Mesenchymal stem cell (in vitro differentiated cells and primary cell): Measurements from ENCODE around the gene XIST.

ENCODE experiments used
- DNase-seq: peaks from one replicate; pipeline ENCODE4 v3.0.0-alpha.2; 2013
- H2AFZ ChIP-seq: one replicate; pipeline ENCODE4 v1.6.1; 2013; ENCODE audit warnings: low read depth, mild to moderate bottlenecking, control low read depth, inconsistent platforms, low read length, moderate library complexity
- H2AK5ac ChIP-seq: 2 replicates; pipeline ENCODE4 v1.6.1; 2013; ENCODE audit warnings: low read length, moderate library complexity, mild to moderate bottlenecking, inconsistent platforms; ENCODE audit not compliant: severe bottlenecking
- H2BK120ac ChIP-seq: one replicate; pipeline ENCODE4 v1.6.1; 2013; ENCODE audit warnings: low read depth, mild to moderate bottlenecking, inconsistent platforms, low read length, moderate library complexity
- H2BK12ac ChIP-seq, 2 experiments: one replicate each; pipeline ENCODE4 v1.6.1; 2013; ENCODE audit warnings: inconsistent platforms in 2 of 2, low read length in 2 of 2, mild to moderate bottlenecking in 2 of 2, moderate library complexity in 2 of 2, control low read depth in 1 of 2
- H2BK15ac ChIP-seq: one replicate; pipeline ENCODE4 v1.6.1; 2013; ENCODE audit warnings: mild to moderate bottlenecking, low read depth, inconsistent platforms; ENCODE audit not compliant: poor library complexity, severe bottlenecking
- H2BK5ac ChIP-seq: 2 replicates; pipeline ENCODE4 v1.6.1; 2013; ENCODE audit warnings: low read depth, mild to moderate bottlenecking, low read length, control low read depth, inconsistent platforms; ENCODE audit not compliant: poor library complexity, severe bottlenecking
- H3K14ac ChIP-seq, 2 experiments: one replicate each; pipeline ENCODE4 v1.6.1; 2013; ENCODE audit warnings: inconsistent platforms in 2 of 2, low read length in 2 of 2, control low read depth in 1 of 2, mild to moderate bottlenecking in 1 of 2, moderate library complexity in 1 of 2
- H3K18ac ChIP-seq, 2 experiments: one replicate each; pipeline ENCODE4 v1.6.1; 2013; ENCODE audit warnings: inconsistent platforms in 2 of 2, low read length in 2 of 2, control low read depth in 1 of 2, low read depth in 1 of 2, mild to moderate bottlenecking in 1 of 2
- H3K23ac ChIP-seq, 2 experiments: one replicate each; pipeline ENCODE4 v1.6.1; 2013; ENCODE audit warnings: inconsistent platforms in 2 of 2, low read length in 2 of 2, mild to moderate bottlenecking in 2 of 2, moderate library complexity in 2 of 2, control low read depth in 1 of 2
- H3K27ac ChIP-seq: 2 replicates; pipeline ENCODE4 v1.5.1; 2013; ENCODE audit warnings: mild to moderate bottlenecking, moderate library complexity, low read length, control low read depth, inconsistent platforms; ENCODE audit not compliant: poor library complexity, severe bottlenecking
- H3K27me3 ChIP-seq, 2 experiments: 2 replicates each; pipeline versions ENCODE4 v1.6.1 to v1.7.0; 2013; ENCODE audit warnings: low read length in 2 of 2, mild to moderate bottlenecking in 2 of 2, moderate library complexity in 2 of 2, control low read depth in 1 of 2, inconsistent platforms in 1 of 2; ENCODE audit not compliant: control insufficient read depth in 1 of 2, insufficient read depth in 1 of 2
- H3K36me3 ChIP-seq, 2 experiments: 2 replicates each; pipeline versions ENCODE4 v1.6.1 to v1.7.0; 2013; ENCODE audit warnings: low read length in 2 of 2, control low read depth in 1 of 2, inconsistent platforms in 1 of 2, low read depth in 1 of 2, mild to moderate bottlenecking in 1 of 2; ENCODE audit not compliant: insufficient read depth in 2 of 2, control insufficient read depth in 1 of 2
- H3K4ac ChIP-seq, 2 experiments: one replicate each; pipeline ENCODE4 v1.6.1; 2013; ENCODE audit warnings: inconsistent platforms in 2 of 2, low read length in 2 of 2, mild to moderate bottlenecking in 2 of 2, moderate library complexity in 2 of 2, control low read depth in 1 of 2, low read depth in 1 of 2
- H3K4me1 ChIP-seq: 2 replicates; pipeline ENCODE4 v1.6.1; 2013; ENCODE audit warnings: low read depth, low read length, control low read depth; ENCODE audit not compliant: control insufficient read depth, insufficient read depth
- H3K4me2 ChIP-seq: 2 replicates; pipeline ENCODE4 v1.6.1; 2013; ENCODE audit warnings: low read length, mild to moderate bottlenecking, inconsistent platforms; ENCODE audit not compliant: poor library complexity, severe bottlenecking
- H3K4me3 ChIP-seq, 2 experiments: 2 replicates each; pipeline versions ENCODE4 v1.5.1 to v1.7.0; 2013; ENCODE audit warnings: low read length in 2 of 2, mild to moderate bottlenecking in 2 of 2, control low read depth in 1 of 2, low read depth in 1 of 2; ENCODE audit not compliant: insufficient read depth in 1 of 2
- H3K79me1 ChIP-seq: replicated peaks from 2 replicates; pipeline ENCODE4 v1.6.1; 2013; ENCODE audit warnings: mild to moderate bottlenecking, control low read depth, low read length, inconsistent platforms; ENCODE audit not compliant: poor library complexity, severe bottlenecking
- H3K9ac ChIP-seq: 2 replicates; pipeline ENCODE4 v1.7.0; 2013; ENCODE audit warnings: mild to moderate bottlenecking, low read length, moderate library complexity
- H3K9me3 ChIP-seq: 2 replicates; pipeline ENCODE4 v1.7.0; 2013; ENCODE audit warnings: mild to moderate bottlenecking, low read length; ENCODE audit not compliant: control insufficient read depth
- H4K8ac ChIP-seq: one replicate; pipeline ENCODE4 v1.6.1; 2013; ENCODE audit warnings: inconsistent platforms, mild to moderate bottlenecking, low read length, moderate library complexity
- H4K91ac ChIP-seq: one replicate; pipeline ENCODE4 v1.6.1; 2013; ENCODE audit warnings: mild to moderate bottlenecking, low read length, inconsistent platforms
- WGBS: methylation state at CpG from one replicate; pipeline ENCODE4 v1.1.7; 2013; ENCODE audit warnings: mixed read lengths; 5-methylcytosine and 5-hydroxymethylcytosine counted together

The XIST gene

DNA sequence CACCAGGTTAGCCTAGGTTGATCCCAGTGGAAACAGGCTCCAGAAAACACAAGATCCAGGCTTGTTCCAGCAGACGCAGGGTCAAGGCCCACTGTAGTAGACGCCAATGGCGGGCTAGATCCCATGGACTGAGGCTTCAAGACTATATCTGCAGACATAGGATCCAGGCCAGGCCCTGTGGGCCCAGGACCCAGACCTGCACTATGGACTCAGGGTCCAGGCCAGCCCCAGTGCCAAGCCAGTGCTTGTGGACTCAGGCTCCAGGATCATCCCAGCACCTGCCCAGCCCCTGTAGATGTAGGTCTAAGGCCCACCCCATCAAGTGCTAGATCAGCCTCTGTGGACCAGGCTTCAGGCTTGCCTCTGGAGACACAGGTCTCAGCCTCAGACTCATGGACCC, 11.3 kb upstream of the XIST start:
- Histone ChIP-seq H3K79me1 (no peaks in the 10 kb centered on the region), H4K8ac (no peak overlapping the region), H3K4me2 (no peak overlapping the region), H3K18ac (no peak overlapping the region), H3K4me1 (no peaks in the 10 kb centered on the region), H2BK5ac (no peak overlapping the region), H3K27ac (no peak overlapping the region), H3K9me3 (peaks cover 10% of the 10 kb centered on the region), H2AFZ (no peak overlapping the region), H3K4me3 (no peak overlapping the region), H3K14ac (no peak overlapping the region), H3K36me3 (no peaks in the 10 kb centered on the region), H2BK120ac (no peak overlapping the region), H4K91ac (no peak overlapping the region), H3K23ac (no peak overlapping the region), H2BK15ac (no peak overlapping the region), H3K9ac (no peak overlapping the region), H3K4ac (no peak overlapping the region), H2AK5ac (no peak overlapping the region), H2BK12ac (no peak overlapping the region), H3K27me3 (peaks cover 0 to 12% of the 10 kb centered on the region in 2 experiments)
- DNase-seq = no peak
- WGBS = 100% methylated on average over 3 of the region's 3 CpGs

DNA sequence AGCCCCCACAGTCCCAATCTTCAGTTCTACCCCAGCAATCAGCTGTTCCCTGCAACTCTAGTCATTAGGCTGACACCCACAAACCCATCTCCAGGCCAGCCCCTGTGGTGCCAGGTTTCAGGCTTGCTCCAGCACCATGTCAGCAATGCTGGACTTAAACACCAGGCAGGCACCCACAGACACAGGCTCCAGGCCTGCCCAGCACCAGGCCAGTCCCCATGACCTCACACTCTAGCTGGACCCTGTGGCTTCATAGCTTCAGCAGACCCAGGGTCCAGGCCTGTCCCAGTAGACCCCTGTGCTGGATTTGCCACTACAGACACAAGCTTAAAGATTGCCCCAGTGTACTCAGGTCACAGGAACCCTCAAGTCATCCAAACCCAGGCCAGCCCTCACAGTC, 10.8 kb upstream of the XIST start:
- Histone ChIP-seq H3K27me3 (peaks cover 0 to 10% of the 10 kb centered on the region in 2 experiments), H4K91ac (no peak overlapping the region), H3K4ac (no peak overlapping the region), H3K9ac (no peak overlapping the region), H3K4me1 (no peaks in the 10 kb centered on the region), H4K8ac (no peak overlapping the region), H3K9me3 (peaks cover 10% of the 10 kb centered on the region), H2BK12ac (no peak overlapping the region), H3K4me2 (no peak overlapping the region), H3K14ac (peak overlapping the region in 1 of 2 experiments; percentile 32), H3K18ac (no peak overlapping the region), H2AK5ac (no peak overlapping the region), H3K79me1 (no peaks in the 10 kb centered on the region), H3K27ac (no peak overlapping the region), H2BK120ac (no peak overlapping the region), H2BK5ac (no peak overlapping the region), H2BK15ac (no peak overlapping the region), H3K23ac (no peak overlapping the region), H2AFZ (no peak overlapping the region), H3K4me3 (no peak overlapping the region), H3K36me3 (no peaks in the 10 kb centered on the region)
- no peak for DNase-seq

- H2AFZ ChIP-seq = no peak overlapping the region
- H3K18ac ChIP-seq = no peak overlapping the region
- H3K79me1 ChIP-seq = no peaks in the 10 kb centered on the region
- no peak overlapping the region for H2BK5ac ChIP-seq
- no peak overlapping the region for H3K23ac ChIP-seq
- no peak overlapping the region for H2AK5ac ChIP-seq
- H3K4me3 ChIP-seq = no peak overlapping the region
- no peak overlapping the region for H3K27ac ChIP-seq
- WGBS = no CpG with 5 or more reads among the region's 1 CpG
- H3K4ac ChIP-seq = no peak overlapping the region
- H2BK120ac ChIP-seq = no peak overlapping the region
- H2BK15ac ChIP-seq = no peak overlapping the region
- no peak overlapping the region for H3K14ac ChIP-seq
- H4K91ac ChIP-seq = no peak overlapping the region
- H4K8ac ChIP-seq = no peak overlapping the region
- no peak overlapping the region for H3K4me2 ChIP-seq
- H2BK12ac ChIP-seq = no peak overlapping the region
- H3K27me3 ChIP-seq = peaks cover 0 to 10% of the 10 kb centered on the region in 2 experiments
- DNase-seq = no peak
- H3K4me1 ChIP-seq = no peaks in the 10 kb centered on the region
- H3K9ac ChIP-seq = no peak overlapping the region
- no peaks in the 10 kb centered on the region for H3K36me3 ChIP-seq
- peaks cover 10% of the 10 kb centered on the region for H3K9me3 ChIP-seq
These were observed 7.1 kb upstream of the XIST start for GRCh38 chrX:73859622-73860021.

GRCh38 chrX:73855546-73855945, 3.0 kb upstream of the XIST start:
- Histone ChIP-seq H2BK12ac (no peak overlapping the region), H3K18ac (no peak overlapping the region), H2BK120ac (no peak overlapping the region), H3K14ac (no peak overlapping the region), H3K9ac (no peak overlapping the region), H3K4me3 (no peak overlapping the region), H3K27ac (no peak overlapping the region), H2BK15ac (no peak overlapping the region), H3K27me3 (peaks cover 0 to 3% of the 10 kb centered on the region in 2 experiments), H4K91ac (no peak overlapping the region), H3K4me1 (no peaks in the 10 kb centered on the region), H3K4ac (no peak overlapping the region), H2AFZ (no peak overlapping the region), H2BK5ac (no peak overlapping the region), H4K8ac (no peak overlapping the region), H3K9me3 (peaks cover 10% of the 10 kb centered on the region), H2AK5ac (no peak overlapping the region), H3K79me1 (no peaks in the 10 kb centered on the region), H3K4me2 (no peak overlapping the region), H3K23ac (no peak overlapping the region), H3K36me3 (no peaks in the 10 kb centered on the region)
- peak; percentile 59 for DNase-seq
- no CpG with 5 or more reads among the region's 2 CpGs for WGBS
